ENCODE measurements around the gene C16orf86.

The C16orf86 gene

GRCh38 chr16:67676516-67676915, 9.9 kb downstream of the C16orf86 start:
- Histone ChIP-seq H3K9me3 (ENCODE audit: severe bottlenecking) (no peaks in the 10 kb centered on the region), H3K27ac (no peak overlapping the region), H3K4me3 (ENCODE audit: low read depth, low read length) (no peak overlapping the region), H3K36me3 (peaks cover 6% of the 10 kb centered on the region), H3K27me3 (ENCODE audit: insufficient read depth, low read depth, severe bottlenecking) (no peaks in the 10 kb centered on the region)
- TF ChIP-seq, protein P1, sequence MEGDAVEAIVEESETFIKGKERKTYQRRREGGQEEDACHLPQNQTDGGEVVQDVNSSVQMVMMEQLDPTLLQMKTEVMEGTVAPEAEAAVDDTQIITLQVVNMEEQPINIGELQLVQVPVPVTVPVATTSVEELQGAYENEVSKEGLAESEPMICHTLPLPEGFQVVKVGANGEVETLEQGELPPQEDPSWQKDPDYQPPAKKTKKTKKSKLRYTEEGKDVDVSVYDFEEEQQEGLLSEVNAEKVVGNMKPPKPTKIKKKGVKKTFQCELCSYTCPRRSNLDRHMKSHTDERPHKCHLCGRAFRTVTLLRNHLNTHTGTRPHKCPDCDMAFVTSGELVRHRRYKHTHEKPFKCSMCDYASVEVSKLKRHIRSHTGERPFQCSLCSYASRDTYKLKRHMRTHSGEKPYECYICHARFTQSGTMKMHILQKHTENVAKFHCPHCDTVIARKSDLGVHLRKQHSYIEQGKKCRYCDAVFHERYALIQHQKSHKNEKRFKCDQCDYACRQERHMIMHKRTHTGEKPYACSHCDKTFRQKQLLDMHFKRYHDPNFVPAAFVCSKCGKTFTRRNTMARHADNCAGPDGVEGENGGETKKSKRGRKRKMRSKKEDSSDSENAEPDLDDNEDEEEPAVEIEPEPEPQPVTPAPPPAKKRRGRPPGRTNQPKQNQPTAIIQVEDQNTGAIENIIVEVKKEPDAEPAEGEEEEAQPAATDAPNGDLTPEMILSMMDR (IDR thresholded peaks at IDR 0.05; ENCODE audit: low read depth, low read length): no peak
- DNase-seq: no peak

DNA sequence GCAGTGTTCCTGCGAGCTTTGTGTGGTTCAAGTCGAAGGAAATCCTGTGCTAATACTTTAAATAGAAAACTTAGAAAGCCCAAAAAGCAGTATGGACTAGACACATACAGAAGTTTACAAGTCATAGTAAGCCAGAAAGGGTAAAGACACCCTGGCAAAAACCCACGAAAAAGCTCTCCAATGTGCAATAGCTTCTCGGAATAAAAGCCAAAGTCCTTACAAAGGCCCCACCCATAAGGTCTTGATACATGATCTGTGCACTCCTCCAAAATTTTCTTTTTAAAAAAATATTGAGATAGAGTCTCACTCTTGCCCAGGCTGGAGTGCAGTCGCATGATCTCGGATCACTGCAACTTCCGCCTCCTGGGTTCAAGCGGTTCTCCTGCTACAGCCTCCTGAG, 10.3 kb downstream of the C16orf86 start:
- H3K27ac ChIP-seq: no peak overlapping the region
- TF ChIP-seq, protein P1 (IDR thresholded peaks at IDR 0.05; ENCODE audit: low read depth, low read length): no peak

DNA sequence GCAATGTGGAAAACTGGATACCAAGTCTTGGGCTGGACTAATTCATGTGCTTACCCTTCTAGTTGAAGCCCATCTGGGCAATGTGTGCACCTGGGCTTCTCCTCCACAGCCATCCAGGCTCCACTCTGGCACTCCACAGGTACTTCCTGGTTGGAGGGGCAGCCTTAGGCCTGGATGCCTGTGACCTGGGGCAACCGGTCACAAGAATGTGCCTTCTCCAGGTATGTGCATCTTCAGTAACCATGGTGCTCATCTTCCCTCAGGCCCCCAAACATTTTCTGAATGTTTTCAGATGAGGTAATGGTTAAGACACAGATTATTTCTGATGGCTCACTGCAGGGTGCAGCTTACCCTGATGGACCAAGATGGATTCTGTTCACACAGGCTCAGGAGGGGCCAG, 11.1 kb downstream of the C16orf86 start:
- no peaks in the 10 kb centered on the region for H3K27me3 ChIP-seq (ENCODE audit: insufficient read depth, low read depth, severe bottlenecking)
- peaks cover 18% of the 10 kb centered on the region for H3K36me3 ChIP-seq
- H3K9me3 ChIP-seq (ENCODE audit: severe bottlenecking): no peaks in the 10 kb centered on the region
- TF ChIP-seq, protein P1 (IDR thresholded peaks at IDR 0.05; ENCODE audit: low read depth, low read length): no peak
- no peak overlapping the region for H3K4me3 ChIP-seq (ENCODE audit: low read depth, low read length)
- H3K27ac ChIP-seq: no peak overlapping the region
- no peak for DNase-seq

More for the DNA sequence above, 10.3 kb downstream of the C16orf86 start:
- H3K27me3 ChIP-seq (ENCODE audit: insufficient read depth, low read depth, severe bottlenecking): no peaks in the 10 kb centered on the region
- no peaks in the 10 kb centered on the region for H3K9me3 ChIP-seq (ENCODE audit: severe bottlenecking)
- no peak for DNase-seq
- peaks cover 10% of the 10 kb centered on the region for H3K36me3 ChIP-seq
- no peak overlapping the region for H3K4me3 ChIP-seq (ENCODE audit: low read depth, low read length)

- DNase-seq: no peak
- TF ChIP-seq, protein P1 (IDR thresholded peaks at IDR 0.05; ENCODE audit: low read depth, low read length): no peak
- Histone ChIP-seq H3K27ac (no peak overlapping the region), H3K4me3 (ENCODE audit: low read depth, low read length) (no peak overlapping the region), H3K9me3 (ENCODE audit: severe bottlenecking) (no peaks in the 10 kb centered on the region), H3K36me3 (peaks cover 23% of the 10 kb centered on the region), H3K27me3 (ENCODE audit: insufficient read depth, low read depth, severe bottlenecking) (no peaks in the 10 kb centered on the region)
These were observed 11.9 kb downstream of the C16orf86 start for GRCh38 chr16:67678354-67679023.

DNA sequence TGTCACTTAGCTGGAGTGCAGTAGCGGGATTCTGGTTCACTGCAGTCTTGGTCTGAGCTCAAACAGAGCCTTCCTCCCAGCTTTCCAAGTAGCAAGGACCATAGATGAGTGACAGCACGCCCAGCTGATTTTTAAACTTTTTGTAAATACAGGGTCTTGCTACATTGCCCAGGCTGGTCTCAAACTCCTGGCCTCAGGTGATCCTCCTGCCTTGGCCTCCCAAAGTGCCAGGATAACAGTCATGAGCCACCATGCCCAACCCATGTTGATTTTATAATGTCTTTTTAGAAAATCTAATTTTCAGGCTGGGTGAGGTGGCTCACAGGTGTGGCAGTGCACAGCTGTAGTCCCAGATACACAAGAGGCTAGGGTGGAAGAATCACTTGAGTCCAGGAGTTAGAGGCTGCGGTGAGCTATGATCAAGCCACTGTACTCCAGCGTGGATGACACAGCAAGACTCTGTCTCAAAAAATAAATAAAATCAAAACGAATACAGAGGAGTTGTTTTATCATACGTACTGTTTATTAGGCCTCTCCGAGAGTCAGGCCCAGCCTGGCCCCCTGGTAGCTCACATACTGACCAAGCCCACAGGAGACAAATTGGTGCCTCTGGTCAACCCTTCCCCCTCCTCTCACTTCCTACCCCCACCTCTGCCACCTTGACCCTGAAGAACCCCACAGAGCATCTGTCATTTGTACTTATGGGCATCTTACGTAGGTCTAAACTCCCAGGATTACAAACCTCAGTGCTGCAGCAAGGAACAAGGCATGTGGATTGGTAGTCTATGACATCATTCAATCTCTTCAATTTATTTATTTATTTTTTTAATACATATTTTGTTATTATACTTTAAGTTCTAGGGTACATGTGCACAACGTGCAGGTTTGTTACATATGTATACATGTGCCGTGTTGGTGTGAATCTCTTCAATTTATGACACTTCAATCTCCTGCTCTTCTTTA, 13.6 kb downstream of the C16orf86 start:
- Histone ChIP-seq H3K27me3 (ENCODE audit: insufficient read depth, low read depth, severe bottlenecking) (no peaks in the 10 kb centered on the region), H3K36me3 (peaks cover 39% of the 10 kb centered on the region), H3K27ac (peak overlapping the region; percentile 84), H3K4me3 (ENCODE audit: low read depth, low read length) (no peak overlapping the region), H3K9me3 (ENCODE audit: severe bottlenecking) (no peaks in the 10 kb centered on the region)
- TF ChIP-seq, protein P1 (IDR thresholded peaks at IDR 0.05; ENCODE audit: low read depth, low read length): no peak
- peak; percentile 68 for DNase-seq
